Activated naive CD4-positive, alpha-beta T cell treated with anti-CD3 and anti-CD28 coated beads, Interleukin-2, amount 50 U/mL, for 16 hours (primary cell): ENCODE results near the gene ARL17B.
A peak's percentile ranks its signal among the peaks of the same experiment; 100 is the strongest.
"Not testable (repeated sequence)": the region's sequence is repeated elsewhere in the genome, so short reads cannot be mapped to it uniquely, and the experiment has no call there.

Experiments used
- DNase-seq: peaks from one replicate; pipeline ENCODE4 v3.0.0-alpha.2; 2020

Gene ARL17B

GRCh38 chr17:46244949-46245768 is 116.4 kb downstream of the ARL17B start:
- not testable (repeated sequence) for DNase-seq

DNA sequence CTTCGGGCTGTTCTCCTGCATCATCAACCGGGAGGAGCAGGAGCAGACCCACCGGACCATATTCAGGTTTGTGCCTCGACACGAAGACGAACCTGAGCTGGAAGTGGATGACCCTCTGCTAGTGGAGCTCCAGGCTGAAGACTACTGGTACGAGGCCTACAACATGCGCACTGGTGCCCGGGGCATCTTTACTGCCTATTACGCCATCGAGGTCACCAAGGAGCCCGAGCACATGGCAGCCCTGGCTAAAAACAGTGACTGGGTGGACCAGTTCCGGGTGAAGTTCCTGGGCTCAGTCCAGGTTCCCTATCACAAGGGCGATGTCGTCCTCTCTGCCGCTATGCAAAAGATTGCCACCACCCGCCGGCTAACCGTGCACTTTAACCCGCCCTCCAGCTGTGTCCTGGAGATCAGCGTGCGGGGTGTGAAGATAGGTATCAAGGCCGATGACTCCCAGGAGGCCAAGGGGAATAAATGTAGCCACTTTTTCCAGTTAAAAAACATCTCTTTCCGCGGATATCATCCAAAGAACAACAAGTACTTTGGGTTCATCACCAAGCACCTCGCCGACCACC is 117.1 kb downstream of the ARL17B start:
- DNase-seq: not testable (repeated sequence)

- not testable (repeated sequence) for DNase-seq
These were observed 117.6 kb downstream of the ARL17B start for GRCh38 chr17:46243928-46244327.

DNA sequence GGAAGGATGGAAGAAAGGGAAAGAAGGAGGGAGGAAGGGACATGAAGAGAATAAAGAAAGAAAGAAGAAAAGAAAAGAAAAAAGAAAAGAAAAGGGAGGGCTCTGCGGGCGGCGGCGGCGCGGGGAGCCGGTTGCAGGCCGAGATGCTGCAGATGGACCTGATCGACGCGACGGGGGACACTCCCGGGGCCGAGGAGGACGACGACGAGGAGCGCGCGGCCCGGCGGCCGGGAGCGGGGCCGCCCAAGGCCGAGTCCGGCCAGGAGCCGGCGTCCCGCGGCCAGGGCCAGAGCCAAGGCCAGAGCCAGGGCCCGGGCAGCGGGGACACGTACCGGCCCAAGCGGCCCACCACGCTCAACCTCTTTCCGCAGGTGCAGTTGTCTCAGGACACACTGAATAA is 118.1 kb downstream of the ARL17B start:
- DNase-seq: not testable (repeated sequence)

DNA sequence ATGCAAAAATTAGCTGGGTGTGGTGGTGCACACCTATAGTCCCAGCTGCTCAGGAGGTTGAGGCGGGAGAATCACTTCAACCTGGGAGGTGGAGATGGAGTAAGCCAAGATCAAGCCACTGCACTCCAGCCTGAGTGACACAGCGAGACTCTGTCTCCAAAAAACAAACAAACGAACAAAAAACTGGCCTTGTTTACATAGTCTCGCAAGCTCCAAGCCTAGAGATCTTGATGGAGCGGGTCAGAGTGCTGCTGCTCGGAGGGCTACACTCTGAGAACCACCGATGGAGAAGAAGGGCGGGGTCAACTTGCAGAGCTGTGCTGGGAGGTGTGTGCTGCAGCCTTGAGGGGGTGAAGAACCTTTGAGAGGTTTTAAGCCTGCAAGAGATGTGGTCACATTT is 130.2 kb downstream of the ARL17B start:
- not testable (repeated sequence) for DNase-seq

DNA sequence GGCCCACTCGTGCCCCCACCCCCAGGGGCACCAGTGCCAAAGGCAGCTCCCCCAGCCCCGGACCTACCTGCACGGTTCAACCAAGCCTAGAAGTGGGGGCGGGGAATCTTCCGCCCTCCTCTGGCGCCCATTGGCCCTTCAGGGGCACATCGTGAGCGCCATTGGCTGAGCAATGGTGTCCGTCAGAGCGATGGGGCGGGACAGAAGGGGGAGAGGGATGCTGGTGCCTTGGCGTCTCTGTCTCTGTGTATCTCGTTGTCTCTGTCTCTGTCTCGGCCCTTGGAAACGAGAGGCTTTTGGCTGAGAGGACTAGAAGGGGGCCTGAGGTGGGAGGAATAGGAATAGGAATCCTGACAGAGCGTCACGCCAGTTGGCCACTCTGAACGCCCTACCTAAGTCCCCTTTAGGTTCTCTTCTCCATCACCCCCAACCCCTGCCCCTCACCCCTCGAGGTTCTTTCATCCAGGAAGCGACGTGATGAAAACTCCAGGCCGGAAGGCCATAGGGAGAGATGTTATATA is 136.2 kb downstream of the ARL17B start:
- DNase-seq: peak; percentile 96

DNA sequence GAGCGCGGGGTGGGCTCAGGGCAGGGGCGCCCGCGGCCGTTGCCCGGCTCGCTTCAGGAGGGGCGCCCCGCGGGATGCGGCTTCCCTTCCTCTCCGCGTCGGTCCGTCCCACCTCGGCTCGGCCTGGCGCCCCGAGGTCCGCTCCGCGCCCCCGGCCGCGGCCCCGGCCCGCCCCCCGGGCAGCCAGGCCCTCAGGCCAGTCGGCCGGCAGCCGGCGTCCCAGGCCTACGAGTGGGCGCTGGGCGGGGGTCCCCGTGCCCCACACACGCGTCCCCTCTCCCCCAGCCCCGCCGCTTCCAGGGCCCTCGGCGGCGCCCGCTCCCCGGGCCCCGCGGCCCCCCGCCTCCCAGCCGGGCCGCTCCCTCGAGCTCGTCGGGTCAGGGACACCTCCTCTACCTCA is 136.7 kb downstream of the ARL17B start:
- peak; percentile 18 for DNase-seq
